Endodermal cell (in vitro differentiated cells): ENCODE data around the gene USP25. TPM values are rescaled to one million over a fixed set of nuclear protein-coding genes. Genes with fewer than 3 reads are reported as not detected.

Experiments
- DNase-seq: peaks from one replicate; pipeline ENCODE4 v3.0.0-alpha.2; 2017
- H3K27ac ChIP-seq: 2 replicates; pipeline ENCODE4 v1.5.1; 2013; ENCODE audit warnings: mild to moderate bottlenecking, low read depth, low read length, moderate library complexity
- H3K27me3 ChIP-seq: 2 replicates; pipeline ENCODE4 v1.6.1; 2013; ENCODE audit warnings: mild to moderate bottlenecking, low read length, moderate library complexity; ENCODE audit not compliant: insufficient read depth, control insufficient read depth, poor library complexity, severe bottlenecking
- H3K36me3 ChIP-seq: 2 replicates; pipeline ENCODE4 v1.7.0; 2013; ENCODE audit warnings: mild to moderate bottlenecking, low read length, moderate library complexity; ENCODE audit not compliant: control insufficient read depth, insufficient read depth
- H3K4me1 ChIP-seq: one replicate; pipeline ENCODE4 v1.7.0; 2013; ENCODE audit warnings: low read length; ENCODE audit not compliant: control insufficient read depth, insufficient read depth
- H3K4me3 ChIP-seq: 2 replicates; pipeline ENCODE4 v1.5.1; 2013; ENCODE audit warnings: mild to moderate bottlenecking, low read length, moderate library complexity
- H3K9ac ChIP-seq: 2 replicates; pipeline ENCODE4 v1.6.1; 2013; ENCODE audit warnings: mild to moderate bottlenecking, low read length, moderate library complexity; ENCODE audit not compliant: poor library complexity, severe bottlenecking; ENCODE audit errors: extremely low read depth
- H3K9me3 ChIP-seq: 2 replicates; pipeline ENCODE4 v1.6.1; 2013; ENCODE audit warnings: mild to moderate bottlenecking, low read length, moderate library complexity; ENCODE audit not compliant: control insufficient read depth
- H3K27ac Mint-ChIP-seq: 2 replicates; pipeline ENCODE4 v1.8.0; 2020; ENCODE audit warnings: mixed read lengths
- H3K27me3 Mint-ChIP-seq: 2 replicates; pipeline ENCODE4 v1.8.0; 2021; ENCODE audit warnings: mild to moderate bottlenecking, mixed read lengths; ENCODE audit not compliant: insufficient read depth
- H3K36me3 Mint-ChIP-seq: 2 replicates; pipeline ENCODE4 v1.8.0; 2020; ENCODE audit warnings: low read depth, mixed read lengths
- H3K4me1 Mint-ChIP-seq: 2 replicates; pipeline ENCODE4 v1.8.0; 2020; ENCODE audit warnings: mixed read lengths
- H3K4me3 Mint-ChIP-seq: 2 replicates; pipeline ENCODE4 v1.8.0; 2020; ENCODE audit warnings: mild to moderate bottlenecking, moderate library complexity, mixed read lengths
- H3K9me3 Mint-ChIP-seq: 2 replicates; pipeline ENCODE4 v1.8.0; 2020; ENCODE audit warnings: mild to moderate bottlenecking, mixed read lengths
- WGBS, 2 experiments: methylation state at CpG; one replicate each; pipeline versions ENCODE4 v1.1.5 to v1.1.7; 2013; ENCODE audit warnings: missing lambda C conversion rate in 2 of 2, mixed read lengths in 1 of 2; ENCODE audit not compliant: insufficient coverage in 1 of 2, insufficient read length in 1 of 2; 5-methylcytosine and 5-hydroxymethylcytosine counted together
- total RNA-seq, 2 donors: library from RNA; stranded (reverse); fragmentation: NEBNext Ultra II Directional in 1 of 2; extraction: Animal tissue kit (Norgen Biotek cat#: 25700) in 1 of 2; gene quantifications; 2 replicates in 1 of 2; 3 replicates in 1 of 2; pipeline ENCODE4 v1.2.1, GENCODE V29; 2021
- TF ChIP-seq, protein P1 (sequence below): fragments of 200-600 bp; sonication (generic); conservative IDR thresholded peaks from 2 replicates; pipeline ENCODE4 v1.5.0; 2021; ENCODE audit warnings: antibody characterized with exemption, mild to moderate bottlenecking

The USP25 gene
- total RNA-seq, 2 donors from 2014 or later, result 31.4 to 34.9 TPM

DNA sequence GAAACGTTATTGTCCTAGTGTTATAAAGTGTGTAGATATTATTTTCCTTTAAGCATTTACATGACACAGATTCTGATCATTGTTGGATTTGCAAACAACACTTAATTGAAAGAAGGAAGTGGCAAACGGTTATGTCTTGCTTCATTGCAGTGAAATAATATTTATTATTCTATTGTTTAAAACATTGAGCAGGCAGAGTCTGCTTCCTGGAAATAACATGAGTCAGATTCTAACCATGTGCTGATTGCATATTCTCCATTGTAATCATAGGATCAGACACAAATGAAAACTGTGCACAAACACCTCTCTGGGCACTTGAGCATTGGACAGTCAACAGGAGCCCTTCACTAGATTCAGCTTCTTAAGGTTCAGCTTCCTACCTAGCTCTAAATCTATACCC lies 46.8 kb upstream of the USP25 start:
- H3K36me3 ChIP-seq, result no peaks in the 10 kb centered on the region
- no peaks in the 10 kb centered on the region for H3K9me3 ChIP-seq
- no peaks in the 10 kb centered on the region for H3K27me3 Mint-ChIP-seq
- no peaks in the 10 kb centered on the region for H3K36me3 Mint-ChIP-seq
- H3K27ac ChIP-seq, result no peak overlapping the region
- 87% methylated on average over 2 of the region's 2 CpGs; no CpG with 5 or more reads in 1 of the 2 experiments for WGBS, 2 experiments
- DNase-seq, result no peak
- H3K9ac ChIP-seq, result no peak overlapping the region
- TF ChIP-seq, protein P1, sequence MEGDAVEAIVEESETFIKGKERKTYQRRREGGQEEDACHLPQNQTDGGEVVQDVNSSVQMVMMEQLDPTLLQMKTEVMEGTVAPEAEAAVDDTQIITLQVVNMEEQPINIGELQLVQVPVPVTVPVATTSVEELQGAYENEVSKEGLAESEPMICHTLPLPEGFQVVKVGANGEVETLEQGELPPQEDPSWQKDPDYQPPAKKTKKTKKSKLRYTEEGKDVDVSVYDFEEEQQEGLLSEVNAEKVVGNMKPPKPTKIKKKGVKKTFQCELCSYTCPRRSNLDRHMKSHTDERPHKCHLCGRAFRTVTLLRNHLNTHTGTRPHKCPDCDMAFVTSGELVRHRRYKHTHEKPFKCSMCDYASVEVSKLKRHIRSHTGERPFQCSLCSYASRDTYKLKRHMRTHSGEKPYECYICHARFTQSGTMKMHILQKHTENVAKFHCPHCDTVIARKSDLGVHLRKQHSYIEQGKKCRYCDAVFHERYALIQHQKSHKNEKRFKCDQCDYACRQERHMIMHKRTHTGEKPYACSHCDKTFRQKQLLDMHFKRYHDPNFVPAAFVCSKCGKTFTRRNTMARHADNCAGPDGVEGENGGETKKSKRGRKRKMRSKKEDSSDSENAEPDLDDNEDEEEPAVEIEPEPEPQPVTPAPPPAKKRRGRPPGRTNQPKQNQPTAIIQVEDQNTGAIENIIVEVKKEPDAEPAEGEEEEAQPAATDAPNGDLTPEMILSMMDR, result no peak
- no peaks in the 10 kb centered on the region for H3K4me1 Mint-ChIP-seq
- H3K27ac Mint-ChIP-seq, result no peak overlapping the region
- H3K27me3 ChIP-seq, result no peaks in the 10 kb centered on the region
- H3K4me3 ChIP-seq, result no peak overlapping the region
- H3K9me3 Mint-ChIP-seq, result no peaks in the 10 kb centered on the region
- no peak overlapping the region for H3K4me3 Mint-ChIP-seq
- H3K4me1 ChIP-seq, result no peaks in the 10 kb centered on the region

DNA sequence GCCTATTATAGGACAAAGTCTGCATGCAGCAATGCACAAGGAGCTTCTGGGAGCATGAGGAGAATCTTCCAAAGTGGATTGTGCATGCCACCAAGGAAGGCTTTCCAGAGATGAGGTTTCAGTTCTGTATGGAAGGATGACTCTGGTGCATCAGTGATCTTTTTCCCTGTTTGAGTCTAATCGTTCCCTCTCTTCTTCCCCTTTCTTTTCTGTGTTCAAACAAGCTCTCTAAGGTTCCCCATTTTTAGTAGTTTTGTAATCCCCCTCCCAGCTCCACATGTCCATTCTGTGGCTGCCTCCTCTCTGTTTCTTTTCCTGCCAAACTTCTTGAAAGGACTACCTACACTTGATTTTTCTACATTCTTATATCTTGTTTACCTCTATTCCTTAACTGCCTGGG lies 43.3 kb upstream of the USP25 start:
- Mint-ChIP-seq H3K9me3 (no peaks in the 10 kb centered on the region), H3K4me3 (no peak overlapping the region), H3K27ac (no peak overlapping the region), H3K36me3 (no peaks in the 10 kb centered on the region), H3K4me1 (no peaks in the 10 kb centered on the region), H3K27me3 (no peaks in the 10 kb centered on the region)
- H3K36me3 ChIP-seq, result no peaks in the 10 kb centered on the region
- no peak for DNase-seq
- no peaks in the 10 kb centered on the region for H3K4me1 ChIP-seq
- WGBS, 2 experiments, result 75 to 86% methylated on average over 1 of the region's 1 CpG
- H3K27ac ChIP-seq, result no peak overlapping the region
- TF ChIP-seq, protein P1, result no peak
- H3K27me3 ChIP-seq, result no peaks in the 10 kb centered on the region
- H3K9me3 ChIP-seq, result no peaks in the 10 kb centered on the region
- H3K9ac ChIP-seq, result no peak overlapping the region
- H3K4me3 ChIP-seq, result no peak overlapping the region

DNA sequence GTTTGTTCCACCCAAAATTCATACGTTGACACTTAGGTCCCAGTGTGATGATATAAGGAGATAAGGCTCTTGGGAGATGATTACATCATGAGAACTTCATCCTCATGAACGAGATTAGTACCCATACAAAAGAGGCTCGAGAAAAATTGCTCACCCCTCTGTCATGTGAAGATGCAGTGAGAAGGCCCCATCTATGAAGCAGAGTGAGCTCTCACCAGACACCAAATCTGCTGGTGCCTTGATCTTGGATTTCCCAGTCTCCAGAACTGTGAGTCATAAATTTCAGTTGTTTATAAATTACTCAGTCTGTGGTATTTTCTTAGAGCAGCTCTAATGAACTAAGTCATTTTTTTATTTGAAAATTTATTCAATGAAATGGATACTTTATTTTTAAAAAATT lies 42.6 kb upstream of the USP25 start:
- H3K27ac ChIP-seq, result no peak overlapping the region

More for the DNA sequence above, 42.6 kb upstream of the USP25 start:
- Mint-ChIP-seq H3K9me3 (no peaks in the 10 kb centered on the region), H3K27me3 (no peaks in the 10 kb centered on the region), H3K36me3 (no peaks in the 10 kb centered on the region), H3K4me3 (no peak overlapping the region), H3K27ac (no peak overlapping the region), H3K4me1 (no peaks in the 10 kb centered on the region)
- H3K4me3 ChIP-seq, result no peak overlapping the region
- H3K9me3 ChIP-seq, result no peaks in the 10 kb centered on the region
- DNase-seq, result no peak
- no peaks in the 10 kb centered on the region for H3K36me3 ChIP-seq
- WGBS, 2 experiments, result 79 to 94% methylated on average over 2 to 3 of the region's 3 CpGs
- no peaks in the 10 kb centered on the region for H3K27me3 ChIP-seq
- no peak overlapping the region for H3K9ac ChIP-seq
- H3K4me1 ChIP-seq, result no peaks in the 10 kb centered on the region
- TF ChIP-seq, protein P1, result no peak
